Right atrium auricular region (tissue), 2 donors: ENCODE measurements around the gene HERPUD1. TPM values are rescaled to one million over a fixed set of nuclear protein-coding genes. Genes with fewer than 3 reads are reported as not detected.

Experiments
- DNase-seq: peaks from one replicate; pipeline ENCODE4 v3.0.0-alpha.2; 2019; ENCODE audit warnings: low spot score
- H3K27ac ChIP-seq, 2 donors: fragments of 200-600 bp; sonication (generic); 1 replicate in 1 of 2; 2 replicates in 1 of 2; pipeline ENCODE4 v1.5.1; 2016 to 2019
- H3K27me3 ChIP-seq, 2 donors: fragments of 200-600 bp; sonication (generic); one replicate each; pipeline versions ENCODE4 v1.5.1 to v1.6.0; 2017 to 2019
- H3K36me3 ChIP-seq: fragments of 200-600 bp; sonication (generic); one replicate; pipeline ENCODE4 v1.5.1; 2016
- H3K4me1 ChIP-seq, 2 donors: fragments of 200-600 bp; sonication (generic); one replicate each; pipeline versions ENCODE4 v1.5.1 to v1.6.0; 2017 to 2019
- H3K4me3 ChIP-seq, 2 donors: fragments of 200-600 bp; sonication (generic); 1 replicate in 1 of 2; 2 replicates in 1 of 2; pipeline ENCODE4 v1.5.1; 2017 to 2019; ENCODE audit warnings: mild to moderate bottlenecking in 1 of 2, moderate library complexity in 1 of 2
- H3K9me3 ChIP-seq, 2 donors: fragments of 200-600 bp; sonication (generic); one replicate each; pipeline ENCODE4 v1.5.1; 2019
- CTCF ChIP-seq, 2 donors: fragments of 200-600 bp; sonication (generic); IDR thresholded peaks; one replicate each; pipeline ENCODE4 v1.5.1; 2019; ENCODE audit warnings: antibody characterized with exemption in 2 of 2
- microRNA-seq, 2 donors: library from miRNA; unstranded; fragments of <30 nt; microRNA quantifications; one replicate each; pipeline ENCODE4, GENCODE V29; 2016 to 2017; ENCODE audit warnings: borderline number of aligned reads in 2 of 2, borderline replicate concordance in 1 of 2
- total RNA-seq, 2 donors: library from RNA; depleted of rRNA; stranded (reverse); fragments of >200 nt; gene quantifications; one replicate each; pipeline ENCODE4 v1.1.0, GENCODE V29; 2016

Gene HERPUD1
- total RNA-seq, 2 donors from 2014 or later: 76.4 to 140 TPM

GRCh38 chr16:56994311-56994710 lies 62.4 kb downstream of the HERPUD1 start:
- Histone ChIP-seq H3K4me3 (no peak overlapping the region), H3K27ac (no peak overlapping the region), H3K36me3 (no peaks in the 10 kb centered on the region), H3K27me3 (no peaks in the 10 kb centered on the region), H3K9me3 (no peaks in the 10 kb centered on the region), H3K4me1 (peaks cover 0 to 24% of the 10 kb centered on the region in 2 donors)
- no peak for TF ChIP-seq CTCF (IDR thresholded peaks at IDR 0.05)
- no peak for DNase-seq

Small RNA genes within 50 kb of the gene (microRNA-seq; reads per million reads assigned to microRNA genes)
- gene MIR6863: 0 reads per million in 2 donors

Other genes with a start within 250 kb of the HERPUD1 start
- gene MT1X, start 249.7 kb upstream of the HERPUD1 start, total RNA-seq: 100 to 1,000 TPM; 193 to 287 TPM
- gene NUP93, start 202.0 kb upstream of the HERPUD1 start, total RNA-seq: 10 to 100 TPM; 18.1 to 19.8 TPM
- not detected for gene SLC12A3, start 66.9 kb upstream of the HERPUD1 start, total RNA-seq
- gene CETP, start 29.8 kb downstream of the HERPUD1 start, total RNA-seq: not detected
- 1 to 10 TPM; 8.0 to 9.7 TPM for gene NLRC5, start 57.4 kb downstream of the HERPUD1 start, total RNA-seq
- 10 to 100 TPM; 16.0 to 26.1 TPM for gene CPNE2, start 160.4 kb downstream of the HERPUD1 start, total RNA-seq